CD14-positive monocyte (primary cell): ENCODE data around the gene SUFU. TPM values are rescaled to one million over a fixed set of nuclear protein-coding genes. Genes with fewer than 3 reads are reported as not detected.
A peak's percentile ranks its signal among the peaks of the same experiment; 100 is the strongest.

Source experiments
- DNase-seq, 3 donors: peaks; one replicate each; pipeline ENCODE4 v3.0.0-alpha.2; 2011 to 2022
- H2AFZ ChIP-seq: 2 replicates; pipeline ENCODE4 v1.6.0; 2012; ENCODE audit warnings: mild to moderate bottlenecking, low read depth, low read length, inconsistent platforms; ENCODE audit not compliant: insufficient read depth, poor library complexity, severe bottlenecking
- H3K27ac ChIP-seq, 2 donors: 1 replicate in 1 of 2; 2 replicates in 1 of 2; pipeline ENCODE4 v1.5.1; 2012 to 2013; ENCODE audit warnings: low read length in 2 of 2, control low read depth in 1 of 2, inconsistent platforms in 1 of 2, low read depth in 1 of 2, mild to moderate bottlenecking in 1 of 2
- H3K27me3 ChIP-seq, 2 donors: one replicate each; pipeline versions ENCODE4 v1.6.0 to v1.6.1; 2011 to 2013; ENCODE audit warnings: low read length in 2 of 2; ENCODE audit not compliant: control insufficient read depth in 2 of 2, insufficient read depth in 2 of 2
- H3K36me3 ChIP-seq, 2 donors: replicated peaks in 1 of 2; 1 replicate in 1 of 2; 2 replicates in 1 of 2; pipeline versions ENCODE4 v1.5.1 to v1.6.1; 2012 to 2013; ENCODE audit warnings: low read length in 2 of 2, control low read depth in 1 of 2, inconsistent platforms in 1 of 2, mild to moderate bottlenecking in 1 of 2; ENCODE audit not compliant: insufficient read depth in 2 of 2, control insufficient read depth in 1 of 2
- H3K4me1 ChIP-seq, 2 donors: 1 replicate in 1 of 2; 2 replicates in 1 of 2; pipeline versions ENCODE4 v1.5.1 to v1.6.1; 2012 to 2013; ENCODE audit warnings: low read length in 2 of 2, control low read depth in 1 of 2, inconsistent platforms in 1 of 2, mild to moderate bottlenecking in 1 of 2, moderate library complexity in 1 of 2; ENCODE audit not compliant: insufficient read depth in 2 of 2, control insufficient read depth in 1 of 2
- H3K4me2 ChIP-seq: replicated peaks from 2 replicates; pipeline ENCODE3; 2012; ENCODE audit warnings: low read length, moderate library complexity, mild to moderate bottlenecking; ENCODE audit not compliant: poor library complexity, severe bottlenecking; ENCODE audit errors: extremely low read depth
- H3K4me3 ChIP-seq, 3 experiments: fragments of 200-600 bp in 1 of 3; sonication (generic) in 1 of 3; replicated peaks in 1 of 3; 1 replicate in 2 of 3; 2 replicates in 1 of 3; pipeline ENCODE4 v1.5.1; 2011 to 2013; ENCODE audit warnings: low read length in 3 of 3, mild to moderate bottlenecking in 3 of 3, control low read depth in 2 of 3, low read depth in 2 of 3, inconsistent platforms in 1 of 3, moderate library complexity in 1 of 3
- H3K79me2 ChIP-seq: 2 replicates; pipeline ENCODE4 v1.6.0; 2012; ENCODE audit warnings: mild to moderate bottlenecking, control low read depth, inconsistent platforms, low read length, moderate library complexity; ENCODE audit not compliant: insufficient read depth
- H3K9ac ChIP-seq: 2 replicates; pipeline ENCODE4 v1.6.0; 2017; ENCODE audit warnings: low read length, mild to moderate bottlenecking; ENCODE audit not compliant: insufficient read depth, poor library complexity, severe bottlenecking
- H3K9me3 ChIP-seq, 2 donors: replicated peaks in 1 of 2; 1 replicate in 1 of 2; 2 replicates in 1 of 2; pipeline versions ENCODE4 v1.5.1 to v1.6.1; 2012 to 2013; ENCODE audit warnings: low read length in 2 of 2, control low read depth in 1 of 2; ENCODE audit not compliant: control insufficient read depth in 1 of 2, insufficient read depth in 1 of 2
- H4K20me1 ChIP-seq: 2 replicates; pipeline ENCODE4 v1.6.0; 2012; ENCODE audit warnings: mild to moderate bottlenecking, low read length, control low read depth, moderate library complexity; ENCODE audit not compliant: insufficient read depth
- H3K27ac Mint-ChIP-seq, 7 donors: one replicate each; pipeline ENCODE4 v1.8.0; 2020; ENCODE audit warnings: mild to moderate bottlenecking in 7 of 7, mixed read lengths in 7 of 7, moderate library complexity in 6 of 7, inconsistent platforms in 2 of 7
- H3K27me3 Mint-ChIP-seq, 3 donors: one replicate each; pipeline ENCODE4 v1.8.0; 2021 to 2022; ENCODE audit warnings: low read depth in 3 of 3, mild to moderate bottlenecking in 3 of 3, mixed read lengths in 3 of 3, moderate library complexity in 3 of 3, inconsistent platforms in 1 of 3
- H3K36me3 Mint-ChIP-seq, 2 donors: one replicate each; pipeline ENCODE4 v1.8.0; 2020; ENCODE audit warnings: mixed read lengths in 2 of 2, inconsistent platforms in 1 of 2, mild to moderate bottlenecking in 1 of 2
- H3K4me1 Mint-ChIP-seq: one replicate; pipeline ENCODE4 v1.8.0; 2020; ENCODE audit warnings: mild to moderate bottlenecking, mixed read lengths
- H3K4me3 Mint-ChIP-seq, 2 donors: one replicate each; pipeline ENCODE4 v1.8.0; 2020; ENCODE audit warnings: mild to moderate bottlenecking in 2 of 2, mixed read lengths in 2 of 2, moderate library complexity in 1 of 2
- H3K9me3 Mint-ChIP-seq, 7 donors: one replicate each; pipeline ENCODE4 v1.8.0; 2020 to 2022; ENCODE audit warnings: mixed read lengths in 7 of 7, mild to moderate bottlenecking in 6 of 7, moderate library complexity in 6 of 7, inconsistent platforms in 2 of 7
- WGBS: methylation state at CpG from one replicate; pipeline ENCODE4 v1.1.5; 2013; ENCODE audit warnings: missing lambda C conversion rate; ENCODE audit not compliant: insufficient coverage; 5-methylcytosine and 5-hydroxymethylcytosine counted together
- intact Hi-C, 2 donors: fragments of 100-400 bp; cut with micrococcal nuclease; formaldehyde crosslinking; loops; one replicate each; pipeline versions ENCODE4 v1.15.0 to v1.15.1; 2023
- polyA plus RNA-seq, 3 donors: library from polyadenylated mRNA; depleted of rRNA in 1 of 3; unstranded in 2 of 3; stranded (reverse) in 1 of 3; fragments of 300-500 nt in 2 of 3; fragments of >200 nt in 1 of 3; fragmentation: Illumina TruSeq in 2 of 3; gene quantifications; 1 replicate in 2 of 3; 2 replicates in 1 of 3; pipeline ENCODE4 v1.2.3, GENCODE V29; 2012 to 2021
- TF ChIP-seq, protein P1 (sequence below): fragments of 200-600 bp; IDR thresholded peaks from one replicate; pipeline ENCODE4 v1.8.0; 2022; ENCODE audit warnings: antibody characterized with exemption, mild to moderate bottlenecking

The SUFU gene
- polyA plus RNA-seq, 3 donors: 3.2 to 10.0 (median 5.7) TPM

DNA sequence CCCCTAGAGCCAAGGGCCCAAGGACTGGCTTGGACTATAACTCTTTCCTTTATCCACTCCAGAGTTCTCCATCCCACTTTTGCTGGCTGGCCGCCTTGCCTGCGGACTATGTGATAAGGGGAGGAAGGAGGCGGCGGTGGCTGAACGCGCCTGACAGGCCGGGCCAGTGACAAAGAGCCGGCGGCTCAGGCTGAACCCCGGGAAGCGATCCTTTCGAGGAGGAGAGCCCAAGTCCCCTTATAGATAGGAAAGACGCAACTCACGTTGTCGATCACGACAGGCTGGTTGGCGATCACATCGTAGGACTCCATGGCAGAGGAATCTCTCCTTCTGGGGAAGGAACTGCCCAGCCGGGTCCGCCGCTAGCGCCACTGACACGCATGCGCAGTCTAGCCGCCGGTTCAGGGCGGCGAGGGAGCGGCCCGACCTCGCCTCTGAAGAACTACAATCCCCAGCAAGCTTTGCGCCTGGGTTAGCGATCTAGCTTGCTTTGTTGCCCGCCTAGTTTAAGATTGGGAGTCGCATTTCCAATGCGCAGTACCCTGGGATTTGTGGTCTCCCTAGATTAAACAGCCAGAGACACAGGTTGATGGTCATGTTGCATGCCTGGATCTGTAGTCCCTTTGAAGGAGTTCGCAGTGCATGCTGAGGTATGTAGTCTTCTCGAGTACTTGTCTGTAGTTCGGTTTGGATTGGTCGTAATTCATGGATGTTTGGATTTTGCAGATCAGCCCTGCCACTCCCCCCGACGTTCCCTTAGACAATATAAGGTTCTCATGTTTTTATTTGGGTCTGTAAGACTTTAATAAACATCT lies 1.2 kb upstream of the SUFU start, which contains the start of gene ACTR1A:
TSS of gene ACTR1A (minus strand) at position 376 of the 815 bp plus-strand sequence. CDS start at position 311, 65 bp downstream.
- Mint-ChIP-seq H3K4me3 (peak within 1 kb of the TSS in 1 of 2 donors; percentile 4), H3K27ac (peak within 1 kb of the TSS in 2 of 7 donors; percentile 64 to 70), H3K9me3 (no peaks in the 10 kb centered on the region), H3K27me3 (no peaks in the 10 kb centered on the region), H3K36me3 (peaks cover 17 to 26% of the 10 kb centered on the region in 2 donors), H3K4me1 (peaks cover 40% of the 10 kb centered on the region)
- no peaks in the 10 kb centered on the region for H3K27me3 ChIP-seq
- peak within 1 kb of the TSS; percentile 91 for H2AFZ ChIP-seq
- H3K36me3 ChIP-seq: peaks cover 0 to 27% of the 10 kb centered on the region in 2 donors
- 0% methylated on average over 35 of the region's 42 CpGs for WGBS
- DNase-seq: peak; percentile 95 to 97 (median 96)
- H3K9ac ChIP-seq: peak within 1 kb of the TSS; percentile 82
- peaks cover 84% of the 10 kb centered on the region for H3K79me2 ChIP-seq
- peak within 1 kb of the TSS; percentile 91 to 93 (median 93) for H3K4me3 ChIP-seq
- no peaks in the 10 kb centered on the region for H3K9me3 ChIP-seq
- H4K20me1 ChIP-seq: peaks cover 76% of the 10 kb centered on the region
- TF ChIP-seq, protein P1, sequence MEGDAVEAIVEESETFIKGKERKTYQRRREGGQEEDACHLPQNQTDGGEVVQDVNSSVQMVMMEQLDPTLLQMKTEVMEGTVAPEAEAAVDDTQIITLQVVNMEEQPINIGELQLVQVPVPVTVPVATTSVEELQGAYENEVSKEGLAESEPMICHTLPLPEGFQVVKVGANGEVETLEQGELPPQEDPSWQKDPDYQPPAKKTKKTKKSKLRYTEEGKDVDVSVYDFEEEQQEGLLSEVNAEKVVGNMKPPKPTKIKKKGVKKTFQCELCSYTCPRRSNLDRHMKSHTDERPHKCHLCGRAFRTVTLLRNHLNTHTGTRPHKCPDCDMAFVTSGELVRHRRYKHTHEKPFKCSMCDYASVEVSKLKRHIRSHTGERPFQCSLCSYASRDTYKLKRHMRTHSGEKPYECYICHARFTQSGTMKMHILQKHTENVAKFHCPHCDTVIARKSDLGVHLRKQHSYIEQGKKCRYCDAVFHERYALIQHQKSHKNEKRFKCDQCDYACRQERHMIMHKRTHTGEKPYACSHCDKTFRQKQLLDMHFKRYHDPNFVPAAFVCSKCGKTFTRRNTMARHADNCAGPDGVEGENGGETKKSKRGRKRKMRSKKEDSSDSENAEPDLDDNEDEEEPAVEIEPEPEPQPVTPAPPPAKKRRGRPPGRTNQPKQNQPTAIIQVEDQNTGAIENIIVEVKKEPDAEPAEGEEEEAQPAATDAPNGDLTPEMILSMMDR: no peak
- peak within 1 kb of the TSS; percentile 81 to 89 for H3K27ac ChIP-seq
- intact Hi-C loops: loop anchor here (1.0 to 10.0 kb wide), 8 partner anchors 40 to 368 kb away; partner anchors contain the start of genes PPRC1 (in 2 of the 2), ELOVL3 (in 1 of the 2), NFKB2 (in 1 of the 2) and WBP1L (in 1 of the 2)
- H3K4me2 ChIP-seq: peak within 1 kb of the TSS; percentile 95
- peaks cover 48 to 59% of the 10 kb centered on the region in 2 donors for H3K4me1 ChIP-seq

DNA sequence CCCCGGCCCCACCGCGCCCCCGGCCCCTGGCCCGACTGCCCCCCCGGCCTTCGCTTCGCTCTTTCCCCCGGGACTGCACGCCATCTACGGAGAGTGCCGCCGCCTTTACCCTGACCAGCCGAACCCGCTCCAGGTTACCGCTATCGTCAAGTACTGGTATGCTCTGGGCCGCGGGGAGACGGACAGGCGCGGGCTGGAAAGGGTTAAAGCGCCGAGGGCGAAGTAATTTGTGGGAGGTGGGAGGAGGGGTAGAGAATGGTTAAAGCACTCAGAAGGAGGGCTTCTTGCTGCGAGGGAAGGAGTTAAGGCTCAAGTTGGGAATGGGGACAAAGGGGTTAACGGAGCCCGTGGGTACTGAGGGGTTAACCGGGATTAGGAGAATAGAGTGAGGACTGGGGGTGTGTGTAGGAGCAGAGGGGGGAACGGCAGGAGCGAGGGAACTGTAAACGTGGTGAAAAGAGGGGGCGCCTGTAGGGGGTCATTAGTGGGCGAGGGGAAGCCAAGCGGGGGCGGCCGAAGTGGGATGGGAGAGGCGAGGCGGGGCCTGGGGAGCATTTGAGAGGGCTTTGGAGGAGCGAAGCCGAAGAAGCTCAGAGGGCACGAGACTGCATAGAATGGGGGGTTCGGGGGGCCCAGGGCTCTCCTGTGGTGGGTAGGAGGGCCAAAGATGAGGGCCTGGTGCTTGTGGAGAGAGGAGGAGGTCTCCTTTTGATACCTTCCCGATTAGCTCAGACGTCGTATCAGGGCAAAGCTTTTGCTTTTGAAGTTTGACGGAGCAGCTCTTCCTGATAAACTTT lies 605 bp downstream of the SUFU start:
- Histone ChIP-seq H3K27ac (peak overlapping the region; percentile 78 to 84), H3K9me3 (no peaks in the 10 kb centered on the region), H3K9ac (peak overlapping the region; percentile 79), H3K4me3 (peak overlapping the region; percentile 57 to 99 (median 93)), H3K27me3 (no peaks in the 10 kb centered on the region), H3K36me3 (peaks cover 0 to 26% of the 10 kb centered on the region in 2 donors), H2AFZ (peak overlapping the region; percentile 76), H4K20me1 (peaks cover 75% of the 10 kb centered on the region), H3K79me2 (peaks cover 82% of the 10 kb centered on the region), H3K4me1 (peaks cover 64 to 74% of the 10 kb centered on the region in 2 donors), H3K4me2 (peak overlapping the region; percentile 95)
- Mint-ChIP-seq H3K36me3 (peaks cover 21 to 26% of the 10 kb centered on the region in 2 donors), H3K4me1 (peaks cover 47% of the 10 kb centered on the region), H3K9me3 (no peaks in the 10 kb centered on the region), H3K27me3 (no peaks in the 10 kb centered on the region), H3K4me3 (peak overlapping the region; percentile 94), H3K27ac (peak overlapping the region; percentile 83 to 95 (median 93))
- TF ChIP-seq, protein P1: no peak
- DNase-seq: peak in 2 of 3 donors; percentile 41 to 51
- WGBS: 0% methylated on average over 42 of the region's 47 CpGs
- intact Hi-C loops: loop anchor here (5.0 to 10.0 kb wide), 5 partner anchors 42 to 370 kb away; partner anchors contain the start of genes PPRC1 (in 2 of the 2), ELOVL3 (in 1 of the 2) and WBP1L (in 1 of the 2)
